Stomach (tissue), 4 donors: ENCODE measurements around the gene SAP30L.

ENCODE experiments used
- CTCF ChIP-seq, 7 experiments: fragments of 450-650 bp in 4 of 7; fragments of 200-600 bp in 3 of 7; sonication (generic) in 3 of 7; IDR thresholded peaks; one replicate each; pipeline ENCODE4 v1.5.1; 2016 to 2019; ENCODE audit warnings: antibody characterized with exemption in 7 of 7, control low read depth in 2 of 7, mild to moderate bottlenecking in 1 of 7
- EP300 ChIP-seq: sonication (generic); formaldehyde crosslinking; IDR thresholded peaks from one replicate; pipeline ENCODE4 v1.6.1; 2017; ENCODE audit warnings: antibody characterized with exemption
- POLR2A ChIP-seq, 4 donors: fragments of 450-650 bp; IDR thresholded peaks; one replicate each; pipeline ENCODE4 v1.6.1; 2016; ENCODE audit warnings: antibody characterized with exemption in 4 of 4, control low read depth in 2 of 4, mild to moderate bottlenecking in 1 of 4, moderate library complexity in 1 of 4
- POLR2AphosphoS5 ChIP-seq, 3 donors: sonication (generic); formaldehyde crosslinking; IDR thresholded peaks; one replicate each; pipeline ENCODE4 v1.6.1; 2016; ENCODE audit warnings: antibody characterized with exemption in 3 of 3

- no peak for TF ChIP-seq EP300
- TF ChIP-seq POLR2A (IDR thresholded peaks at IDR 0.05) = no peak
- TF ChIP-seq CTCF (IDR thresholded peaks at IDR 0.05) = no peak
- no peak for TF ChIP-seq POLR2AphosphoS5 (IDR thresholded peaks at IDR 0.05)
These were observed 27.2 kb downstream of the SAP30L start for GRCh38 chr5:154472871-154473580.
